VCaP (cell line): ENCODE results near the gene CCND3.

Experiments used
- H3K27ac ChIP-seq: fragments of 450-650 bp; 2 replicates; pipeline ENCODE4 v1.5.1; 2017
- CTCF ChIP-seq: fragments of 450-650 bp; conservative IDR thresholded peaks from 2 replicates; pipeline ENCODE4 v1.5.1; 2017; ENCODE audit warnings: mild to moderate bottlenecking, moderate library complexity

CCND3 gene

GRCh38 chr6:41941280-41942066 lies at the start of gene CCND3:
TSS of gene CCND3 (minus strand) at chr6:41941808. CDS start at chr6:41941649, 159 bp downstream.
- peak within 1 kb of the TSS; percentile 62 for H3K27ac ChIP-seq
- TF ChIP-seq CTCF: no peak

- H3K27ac ChIP-seq: no peak overlapping the region
Measured at GRCh38 chr6:41986339-41986738, 44.7 kb upstream of the CCND3 start.

GRCh38 chr6:41984623-41985022 lies 43.0 kb upstream of the CCND3 start:
- no peak overlapping the region for H3K27ac ChIP-seq
- no peak for TF ChIP-seq CTCF

More at GRCh38 chr6:41986339-41986738, 44.7 kb upstream of the CCND3 start:
- no peak for TF ChIP-seq CTCF

GRCh38 chr6:41976794-41977484 lies 35.3 kb upstream of the CCND3 start:
- no peak overlapping the region for H3K27ac ChIP-seq
- no peak for TF ChIP-seq CTCF

- TF ChIP-seq CTCF: no peak
- H3K27ac ChIP-seq: no peak overlapping the region
Measured at GRCh38 chr6:41975276-41975675, 33.7 kb upstream of the CCND3 start.

GRCh38 chr6:41974281-41974825 lies 32.7 kb upstream of the CCND3 start:
- H3K27ac ChIP-seq: no peak overlapping the region
- no peak for TF ChIP-seq CTCF

GRCh38 chr6:41972826-41973225 lies 31.2 kb upstream of the CCND3 start:
- no peak for TF ChIP-seq CTCF
- H3K27ac ChIP-seq: no peak overlapping the region
